Measurements from ENCODE around the gene SLC1A2. TPM values are rescaled to one million over a fixed set of nuclear protein-coding genes. Genes with fewer than 3 reads are reported as not detected.

Gene SLC1A2
- total RNA-seq, 1 donor from 2014 or later, result 0.07 TPM

GRCh38 chr11:35321532-35322317 lies 97.6 kb downstream of the SLC1A2 start:
- no peak overlapping the region for H3K27ac Mint-ChIP-seq
- H3K27me3 Mint-ChIP-seq, result peaks cover 31% of the 10 kb centered on the region
- peaks cover 11% of the 10 kb centered on the region for H3K4me1 Mint-ChIP-seq (ENCODE audit: low read depth)
- DNase-seq (ENCODE audit: low spot score, unreplicated experiment), result no peak
- H3K9me3 Mint-ChIP-seq (ENCODE audit: low read depth), result no peaks in the 10 kb centered on the region
- TF ChIP-seq CTCF (IDR thresholded peaks at IDR 0.05; ENCODE audit: unreplicated experiment), result no peak
- no peak overlapping the region for H3K4me3 Mint-ChIP-seq (ENCODE audit: low read depth)
- H3K36me3 Mint-ChIP-seq (ENCODE audit: insufficient read depth), result no peaks in the 10 kb centered on the region

DNA sequence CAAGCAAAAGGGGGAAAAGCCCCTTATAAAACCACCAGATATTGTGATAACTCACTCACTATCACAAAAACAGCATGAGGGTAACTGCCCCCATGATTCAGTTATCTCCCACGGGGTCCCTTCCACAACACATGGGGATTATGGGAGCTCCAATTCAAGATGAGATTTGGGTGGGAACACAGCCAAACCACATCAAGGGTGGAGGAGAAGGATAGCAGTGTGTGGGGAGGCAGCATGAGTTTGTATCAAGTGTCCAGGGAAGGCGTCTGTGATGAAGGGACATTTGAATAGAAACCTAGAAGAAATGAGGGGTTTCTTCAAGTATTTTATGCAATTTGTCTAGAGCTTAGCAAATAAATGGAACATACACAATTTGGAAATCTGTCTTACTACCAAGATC lies 98.2 kb downstream of the SLC1A2 start:
- H3K36me3 Mint-ChIP-seq (ENCODE audit: insufficient read depth), result no peaks in the 10 kb centered on the region
- peaks cover 34% of the 10 kb centered on the region for H3K27me3 Mint-ChIP-seq
- H3K9me3 Mint-ChIP-seq (ENCODE audit: low read depth), result no peaks in the 10 kb centered on the region
- DNase-seq (ENCODE audit: low spot score, unreplicated experiment), result no peak
- no peak overlapping the region for H3K4me3 Mint-ChIP-seq (ENCODE audit: low read depth)
- H3K4me1 Mint-ChIP-seq (ENCODE audit: low read depth), result peaks cover 11% of the 10 kb centered on the region
- no peak for TF ChIP-seq CTCF (IDR thresholded peaks at IDR 0.05; ENCODE audit: unreplicated experiment)
- H3K27ac Mint-ChIP-seq, result no peak overlapping the region

DNA sequence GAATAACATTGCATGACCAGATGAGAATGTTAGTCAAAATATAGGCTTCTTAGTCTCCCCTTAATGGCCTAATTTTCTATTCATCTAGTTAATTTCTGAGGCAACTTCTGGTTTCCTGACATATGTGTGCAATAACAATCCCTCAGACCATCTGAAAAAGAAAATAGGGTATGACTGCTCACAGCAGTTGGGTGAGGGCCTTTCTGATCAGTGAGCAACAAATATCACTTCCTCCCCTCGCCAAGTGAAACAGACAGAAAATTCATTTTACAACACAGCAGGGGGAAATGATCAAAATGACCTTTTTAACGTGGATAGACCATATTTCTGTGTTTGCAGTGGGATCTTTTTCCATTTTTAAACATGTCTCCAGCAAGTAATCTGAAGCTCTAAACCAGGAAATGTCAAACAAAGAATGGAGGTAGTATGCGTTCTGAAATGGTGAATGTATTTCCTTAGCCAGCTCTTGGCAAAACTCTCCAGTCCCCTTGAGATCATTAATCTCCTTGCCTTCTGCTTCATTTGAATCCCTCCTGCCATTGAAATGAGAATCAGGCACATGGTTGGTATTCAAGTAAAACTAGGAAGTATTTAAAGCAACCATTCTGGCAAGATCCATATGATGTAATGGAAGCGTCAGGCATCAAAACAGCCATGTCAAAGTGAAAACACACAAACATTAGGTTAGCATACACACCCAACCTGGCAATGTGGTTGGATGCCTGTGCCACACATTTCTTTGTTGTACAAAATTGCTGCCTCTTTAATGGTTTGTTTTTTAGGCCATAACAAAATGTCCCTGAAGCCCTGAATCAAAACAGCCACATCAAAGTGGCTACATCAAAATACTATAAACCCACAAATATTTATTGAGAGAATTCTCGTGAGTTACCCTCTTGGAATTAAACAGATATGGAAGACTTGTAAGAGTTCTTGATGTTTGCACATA lies 100.1 kb downstream of the SLC1A2 start:
- Mint-ChIP-seq H3K27ac (no peak overlapping the region), H3K27me3 (peaks cover 31% of the 10 kb centered on the region), H3K4me1 (ENCODE audit: low read depth) (peaks cover 11% of the 10 kb centered on the region), H3K4me3 (ENCODE audit: low read depth) (no peak overlapping the region), H3K36me3 (ENCODE audit: insufficient read depth) (no peaks in the 10 kb centered on the region), H3K9me3 (ENCODE audit: low read depth) (no peaks in the 10 kb centered on the region)
- TF ChIP-seq CTCF (IDR thresholded peaks at IDR 0.05; ENCODE audit: unreplicated experiment), result no peak
- no peak for DNase-seq (ENCODE audit: low spot score, unreplicated experiment)

DNA sequence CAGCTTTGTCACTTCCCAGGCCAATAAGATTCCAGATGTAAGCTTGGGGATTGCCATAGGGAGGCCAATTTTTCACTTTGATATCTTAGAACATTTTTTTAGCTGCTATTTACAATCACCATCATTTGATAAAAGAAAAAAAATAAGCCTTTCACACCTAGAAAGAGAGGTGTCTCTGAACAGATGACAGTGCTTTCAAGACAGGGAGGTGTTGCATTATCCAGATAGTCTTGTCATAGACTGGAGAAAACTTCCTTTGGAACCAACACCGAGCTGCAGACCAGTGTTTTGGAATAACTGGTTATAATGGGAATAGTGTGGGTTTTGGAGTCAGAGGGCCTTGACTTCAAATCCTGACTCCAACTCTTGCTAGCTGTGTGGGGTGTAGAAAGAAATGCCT lies 101.0 kb downstream of the SLC1A2 start:
- Mint-ChIP-seq H3K4me1 (ENCODE audit: low read depth) (peaks cover 11% of the 10 kb centered on the region), H3K36me3 (ENCODE audit: insufficient read depth) (no peaks in the 10 kb centered on the region), H3K4me3 (ENCODE audit: low read depth) (no peak overlapping the region), H3K27ac (no peak overlapping the region), H3K9me3 (ENCODE audit: low read depth) (no peaks in the 10 kb centered on the region), H3K27me3 (peaks cover 25% of the 10 kb centered on the region)
- DNase-seq (ENCODE audit: low spot score, unreplicated experiment), result no peak
- TF ChIP-seq CTCF (IDR thresholded peaks at IDR 0.05; ENCODE audit: unreplicated experiment), result no peak

DNA sequence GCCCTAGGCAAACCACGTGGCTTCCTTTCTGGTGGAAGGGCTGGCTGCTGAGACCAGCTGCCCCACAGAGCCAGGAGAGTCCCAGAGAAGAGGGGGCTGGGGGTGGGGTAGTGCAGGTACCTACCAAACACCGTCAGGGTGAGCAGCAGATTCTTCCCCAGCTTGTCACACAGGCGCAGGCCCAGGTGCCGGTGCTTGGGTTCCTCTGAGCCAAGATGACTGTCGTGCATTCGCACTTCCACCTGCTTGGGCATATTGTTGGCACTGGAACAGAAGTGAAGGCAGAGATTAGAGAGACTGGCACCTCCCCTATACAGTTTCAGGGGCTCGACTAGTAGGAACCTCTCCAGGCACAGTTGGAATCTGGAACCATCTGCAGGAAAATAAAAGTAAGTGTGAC lies 102.1 kb downstream of the SLC1A2 start:
- DNase-seq (ENCODE audit: low spot score, unreplicated experiment), result no peak
- Mint-ChIP-seq H3K9me3 (ENCODE audit: low read depth) (no peaks in the 10 kb centered on the region), H3K27ac (no peak overlapping the region), H3K4me3 (ENCODE audit: low read depth) (no peak overlapping the region), H3K27me3 (peaks cover 16% of the 10 kb centered on the region), H3K36me3 (ENCODE audit: insufficient read depth) (no peaks in the 10 kb centered on the region), H3K4me1 (ENCODE audit: low read depth) (peaks cover 11% of the 10 kb centered on the region)
- no peak for TF ChIP-seq CTCF (IDR thresholded peaks at IDR 0.05; ENCODE audit: unreplicated experiment)
